Mammary epithelial cell (primary cell): ENCODE results near the gene COX17.

Source experiments
- CTCF ChIP-seq, 2 donors: IDR thresholded peaks in 1 of 2; conservative IDR thresholded peaks in 1 of 2; 2 replicates each; pipeline ENCODE4 v1.5.1; 2011 to 2012; ENCODE audit warnings: inconsistent platforms in 2 of 2, low read length in 2 of 2, mild to moderate bottlenecking in 2 of 2, control low read depth in 1 of 2, low read depth in 1 of 2; ENCODE audit not compliant: insufficient read depth in 1 of 2; ENCODE audit errors: extremely low read depth in 1 of 2
- EZH2 ChIP-seq: IDR thresholded peaks from 2 replicates; pipeline ENCODE4 v1.6.1; 2012; ENCODE audit warnings: low read length, inconsistent platforms, borderline replicate concordance

DNA sequence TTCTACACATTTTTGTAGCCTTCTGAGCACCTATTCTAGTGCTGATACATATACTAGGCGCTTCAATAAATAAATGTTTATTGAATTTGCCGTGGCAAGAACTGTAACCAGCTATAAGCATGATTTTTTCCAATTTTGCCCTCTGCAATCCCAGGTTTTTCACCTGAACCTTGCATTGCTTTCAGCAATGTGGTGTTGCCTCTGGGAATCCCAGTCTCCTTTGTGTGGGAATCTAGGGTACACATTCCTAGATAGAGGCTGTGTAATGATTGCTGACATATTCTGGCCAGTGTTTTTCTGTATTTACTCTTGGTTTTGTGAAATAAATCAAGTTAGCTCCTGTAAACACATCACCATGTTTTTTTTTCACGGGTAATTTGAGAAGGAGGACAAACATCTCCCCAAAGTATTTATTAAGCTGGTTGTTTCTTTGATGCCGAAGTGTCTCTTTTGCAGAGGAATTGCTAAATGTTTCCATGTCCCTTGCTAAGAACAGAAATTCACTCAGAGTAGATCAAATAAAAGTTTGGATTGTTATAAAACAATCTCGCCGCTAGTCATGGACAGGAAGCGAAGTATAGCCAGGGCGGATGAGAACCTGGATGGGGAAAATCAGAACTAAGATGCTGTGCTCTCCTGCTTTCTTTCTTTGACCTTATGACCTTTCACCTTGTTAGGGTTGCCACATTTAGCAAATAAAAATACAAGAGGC is 26.8 kb upstream of the COX17 start:
- TF ChIP-seq CTCF (conservative IDR thresholded peaks at IDR 0.05 in 1 of 2, IDR thresholded peaks at IDR 0.05 in 1 of 2; ENCODE audit: extremely low read depth in 1 of 2, insufficient read depth in 1 of 2, low read depth in 1 of 2, low read length in 2 of 2): no peak
- TF ChIP-seq EZH2: no peak
